GM12891 (cell line): ENCODE measurements around the gene RASGRP1.

Source experiments
- PAX5 ChIP-seq: IDR thresholded peaks from 2 replicates; pipeline ENCODE4 v1.6.1; 2011; ENCODE audit warnings: low read length, moderate library complexity, mild to moderate bottlenecking; ENCODE audit not compliant: insufficient read depth, severe bottlenecking
- POLR2A ChIP-seq: IDR thresholded peaks from 2 replicates; pipeline ENCODE4 v1.6.1; 2011; ENCODE audit warnings: low read depth, low read length, control low read depth
- POLR2AphosphoS5 ChIP-seq: IDR thresholded peaks from 2 replicates; pipeline ENCODE4 v1.6.1; 2011; ENCODE audit warnings: low read depth, low read length, control low read depth
- POU2F2 ChIP-seq: IDR thresholded peaks from 2 replicates; pipeline ENCODE4 v1.6.1; 2011; ENCODE audit warnings: low read depth, mild to moderate bottlenecking, control low read depth, low read length, moderate library complexity
- TAF1 ChIP-seq: IDR thresholded peaks from 2 replicates; pipeline ENCODE4 v1.6.1; 2011; ENCODE audit warnings: low read depth, low read length, control low read depth

- no peak for TF ChIP-seq TAF1
- no peak for TF ChIP-seq POLR2A
- no peak for TF ChIP-seq POLR2AphosphoS5
- TF ChIP-seq POU2F2, result no peak
- no peak for TF ChIP-seq PAX5
These were observed 46.1 kb upstream of the RASGRP1 start for GRCh38 chr15:38610748-38611147.
